Right atrium auricular region (tissue), 2 donors: ENCODE results near the gene TRIM66. TPM values are rescaled to one million over a fixed set of nuclear protein-coding genes. Genes with fewer than 3 reads are reported as not detected.

Experiments
- DNase-seq: peaks from one replicate; pipeline ENCODE4 v3.0.0-alpha.2; 2019; ENCODE audit warnings: low spot score
- H3K27ac ChIP-seq, 2 donors: fragments of 200-600 bp; sonication (generic); 1 replicate in 1 of 2; 2 replicates in 1 of 2; pipeline ENCODE4 v1.5.1; 2016 to 2019
- H3K27me3 ChIP-seq, 2 donors: fragments of 200-600 bp; sonication (generic); one replicate each; pipeline versions ENCODE4 v1.5.1 to v1.6.0; 2017 to 2019
- H3K36me3 ChIP-seq: fragments of 200-600 bp; sonication (generic); one replicate; pipeline ENCODE4 v1.5.1; 2016
- H3K4me1 ChIP-seq, 2 donors: fragments of 200-600 bp; sonication (generic); one replicate each; pipeline versions ENCODE4 v1.5.1 to v1.6.0; 2017 to 2019
- H3K4me3 ChIP-seq, 2 donors: fragments of 200-600 bp; sonication (generic); 1 replicate in 1 of 2; 2 replicates in 1 of 2; pipeline ENCODE4 v1.5.1; 2017 to 2019; ENCODE audit warnings: mild to moderate bottlenecking in 1 of 2, moderate library complexity in 1 of 2
- H3K9me3 ChIP-seq, 2 donors: fragments of 200-600 bp; sonication (generic); one replicate each; pipeline ENCODE4 v1.5.1; 2019
- total RNA-seq, 2 donors: library from RNA; depleted of rRNA; stranded (reverse); fragments of >200 nt; gene quantifications; one replicate each; pipeline ENCODE4 v1.1.0, GENCODE V29; 2016
- TF ChIP-seq, protein P1 (sequence below), 2 donors: fragments of 200-600 bp; sonication (generic); IDR thresholded peaks; one replicate each; pipeline ENCODE4 v1.5.1; 2019; ENCODE audit warnings: antibody characterized with exemption in 2 of 2

The TRIM66 gene
- total RNA-seq, 2 donors from 2014 or later = 0.56 to 3.7 TPM

DNA sequence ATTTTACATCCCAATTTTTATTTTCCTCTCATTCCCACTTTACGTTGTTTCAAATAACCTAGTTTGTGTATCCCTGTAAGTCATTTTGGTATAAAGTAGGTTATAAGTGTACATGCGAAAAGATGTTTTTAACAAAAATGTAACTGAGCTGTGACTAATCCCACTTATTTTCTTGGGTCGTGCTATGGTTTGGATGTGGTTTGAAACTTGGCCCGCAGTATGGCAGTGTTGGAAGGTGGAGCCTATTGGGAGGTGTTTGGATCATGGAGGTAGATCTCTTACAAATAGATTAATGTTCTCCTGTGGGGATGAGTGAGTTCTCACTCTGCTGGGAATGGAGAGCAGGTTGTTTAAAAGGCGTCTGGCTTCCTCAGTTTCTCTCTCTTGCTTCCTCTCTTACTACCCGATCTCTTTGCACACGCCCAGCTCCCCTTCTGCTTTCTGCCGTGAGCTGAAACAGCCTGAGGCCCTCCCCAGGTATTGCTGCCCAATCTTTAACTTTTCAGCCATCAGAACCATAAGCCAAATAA, 7.3 kb upstream of the TRIM66 start:
- H3K36me3 ChIP-seq = peaks cover 64% of the 10 kb centered on the region
- peaks cover 0 to 14% of the 10 kb centered on the region in 2 donors for H3K4me1 ChIP-seq
- no peak overlapping the region for H3K4me3 ChIP-seq
- no peak overlapping the region for H3K27ac ChIP-seq
- no peak for DNase-seq
- no peaks in the 10 kb centered on the region for H3K9me3 ChIP-seq
- TF ChIP-seq, protein P1, sequence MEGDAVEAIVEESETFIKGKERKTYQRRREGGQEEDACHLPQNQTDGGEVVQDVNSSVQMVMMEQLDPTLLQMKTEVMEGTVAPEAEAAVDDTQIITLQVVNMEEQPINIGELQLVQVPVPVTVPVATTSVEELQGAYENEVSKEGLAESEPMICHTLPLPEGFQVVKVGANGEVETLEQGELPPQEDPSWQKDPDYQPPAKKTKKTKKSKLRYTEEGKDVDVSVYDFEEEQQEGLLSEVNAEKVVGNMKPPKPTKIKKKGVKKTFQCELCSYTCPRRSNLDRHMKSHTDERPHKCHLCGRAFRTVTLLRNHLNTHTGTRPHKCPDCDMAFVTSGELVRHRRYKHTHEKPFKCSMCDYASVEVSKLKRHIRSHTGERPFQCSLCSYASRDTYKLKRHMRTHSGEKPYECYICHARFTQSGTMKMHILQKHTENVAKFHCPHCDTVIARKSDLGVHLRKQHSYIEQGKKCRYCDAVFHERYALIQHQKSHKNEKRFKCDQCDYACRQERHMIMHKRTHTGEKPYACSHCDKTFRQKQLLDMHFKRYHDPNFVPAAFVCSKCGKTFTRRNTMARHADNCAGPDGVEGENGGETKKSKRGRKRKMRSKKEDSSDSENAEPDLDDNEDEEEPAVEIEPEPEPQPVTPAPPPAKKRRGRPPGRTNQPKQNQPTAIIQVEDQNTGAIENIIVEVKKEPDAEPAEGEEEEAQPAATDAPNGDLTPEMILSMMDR (IDR thresholded peaks at IDR 0.05) = no peak
- no peaks in the 10 kb centered on the region for H3K27me3 ChIP-seq

DNA sequence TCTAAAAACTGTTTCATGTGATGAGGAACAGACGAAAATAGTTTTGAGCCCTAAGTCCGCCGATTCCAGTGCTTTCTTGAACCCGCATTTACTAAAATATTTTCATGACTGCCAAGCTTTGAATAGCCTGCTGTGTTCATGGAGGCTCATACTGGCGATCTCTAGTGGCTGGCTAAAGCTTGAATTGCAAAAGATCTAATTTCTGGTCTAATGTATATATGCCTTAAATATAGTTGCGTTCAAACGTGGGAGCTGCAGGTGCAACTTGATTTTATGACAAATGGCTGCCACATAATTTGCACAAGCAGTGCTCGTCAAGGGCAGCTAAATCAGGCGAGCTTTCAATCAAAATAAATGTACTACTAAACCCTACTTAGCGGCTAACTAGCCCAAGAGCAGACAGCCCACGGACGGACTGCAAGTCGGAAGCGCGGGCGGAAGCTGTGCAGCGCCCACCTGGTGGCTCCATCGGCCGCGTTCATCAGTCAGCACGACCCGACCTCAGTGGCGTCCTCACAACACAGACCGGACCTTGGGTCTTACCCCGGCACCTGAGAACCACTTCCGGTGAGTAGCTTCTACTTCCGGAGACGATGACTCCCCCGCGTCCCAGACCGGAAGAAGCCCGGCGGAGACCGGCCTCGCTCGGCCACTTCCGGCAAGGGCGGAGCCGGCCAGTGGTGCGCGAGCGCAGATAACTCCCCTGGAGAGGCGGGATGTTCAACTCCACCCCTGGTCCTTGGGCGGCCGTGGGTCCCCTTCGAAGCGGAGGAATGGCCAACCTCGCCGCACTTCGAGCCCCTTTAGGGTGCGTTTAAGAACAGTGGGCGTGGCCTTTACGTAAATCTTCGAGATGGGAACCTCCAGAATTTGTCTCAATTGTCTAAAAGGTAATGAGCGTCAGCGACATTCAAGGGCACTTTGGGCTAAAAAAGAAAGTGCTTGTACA, 6.2 kb upstream of the TRIM66 start:
- Histone ChIP-seq H3K4me3 (peak overlapping the region; percentile 52 to 55), H3K27me3 (no peaks in the 10 kb centered on the region), H3K9me3 (no peaks in the 10 kb centered on the region), H3K36me3 (peaks cover 63% of the 10 kb centered on the region), H3K27ac (peak overlapping the region; percentile 76 to 89), H3K4me1 (peaks cover 0 to 25% of the 10 kb centered on the region in 2 donors)
- peak; percentile 94 for DNase-seq
- TF ChIP-seq, protein P1 (IDR thresholded peaks at IDR 0.05) = peak in 1 of 2 donors; percentile 63

DNA sequence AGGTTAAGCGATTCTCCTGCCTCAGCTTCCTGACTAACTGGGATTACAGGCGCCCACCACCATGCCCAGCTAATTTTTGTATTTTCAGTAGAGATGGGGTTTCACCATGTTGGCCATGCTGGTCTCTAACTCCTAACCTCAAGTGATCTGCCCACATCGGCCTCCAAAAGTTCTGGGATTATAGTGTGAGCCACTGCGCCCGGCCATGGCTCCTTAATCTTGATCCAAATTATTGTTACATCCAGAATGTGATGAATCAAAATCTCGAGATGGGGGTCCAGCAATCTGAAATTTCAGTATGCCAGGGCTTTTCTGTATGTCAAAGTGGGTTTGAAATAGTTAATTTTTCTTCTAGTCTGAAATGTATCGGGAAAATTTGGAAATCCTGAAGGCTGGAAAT, 3.9 kb upstream of the TRIM66 start:
- H3K9me3 ChIP-seq = no peaks in the 10 kb centered on the region
- peak; percentile 54 for DNase-seq
- H3K36me3 ChIP-seq = peaks cover 39% of the 10 kb centered on the region
- H3K27me3 ChIP-seq = no peaks in the 10 kb centered on the region
- H3K4me1 ChIP-seq = peaks cover 0 to 38% of the 10 kb centered on the region in 2 donors
- TF ChIP-seq, protein P1 (IDR thresholded peaks at IDR 0.05) = no peak
- H3K27ac ChIP-seq = no peak overlapping the region
- no peak overlapping the region for H3K4me3 ChIP-seq

DNA sequence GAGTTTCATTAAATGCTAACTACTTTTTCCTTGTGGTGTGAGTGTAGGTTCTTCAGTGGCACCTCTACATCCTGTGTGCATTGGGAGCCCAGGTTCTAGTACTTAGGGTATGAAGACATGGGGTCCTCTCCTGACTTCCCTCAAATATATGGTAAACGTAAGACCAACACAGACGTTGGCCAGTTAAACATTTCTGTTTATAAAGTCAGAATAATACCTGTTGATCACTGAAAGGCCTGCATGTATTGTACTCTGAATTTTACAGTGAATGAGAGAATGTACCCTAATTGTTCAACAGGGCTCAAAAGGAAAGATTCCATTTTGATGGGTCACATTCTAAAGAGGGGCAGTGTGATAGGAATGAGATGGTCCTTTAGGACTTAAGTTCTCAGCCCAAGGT, 3.4 kb upstream of the TRIM66 start:
- no peaks in the 10 kb centered on the region for H3K27me3 ChIP-seq
- DNase-seq = no peak
- H3K4me1 ChIP-seq = peaks cover 0 to 38% of the 10 kb centered on the region in 2 donors
- no peak overlapping the region for H3K4me3 ChIP-seq
- H3K36me3 ChIP-seq = peaks cover 38% of the 10 kb centered on the region
- H3K27ac ChIP-seq = no peak overlapping the region
- no peaks in the 10 kb centered on the region for H3K9me3 ChIP-seq
- TF ChIP-seq, protein P1 (IDR thresholded peaks at IDR 0.05) = no peak

DNA sequence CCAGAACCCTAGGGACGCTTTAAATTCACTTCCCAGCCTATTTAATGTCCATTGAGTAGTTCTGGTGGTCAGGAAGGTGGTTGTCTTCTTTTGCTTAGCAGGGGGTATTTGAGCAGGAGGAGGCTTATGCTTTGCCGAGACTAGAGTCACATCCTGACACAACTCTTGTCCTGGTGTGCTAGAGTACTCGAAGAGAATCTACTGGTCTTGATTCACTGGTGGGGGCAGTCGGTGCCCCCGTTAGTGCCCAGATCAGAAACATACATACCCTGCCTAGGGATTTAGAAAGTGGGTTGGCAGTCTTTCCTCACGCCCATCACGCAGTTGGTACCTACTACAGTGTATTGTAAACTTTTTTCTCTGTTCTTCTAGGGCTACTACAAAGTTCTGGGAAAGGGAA, 2.8 kb upstream of the TRIM66 start:
- Histone ChIP-seq H3K4me3 (no peak overlapping the region), H3K27ac (no peak overlapping the region), H3K4me1 (peaks cover 0 to 38% of the 10 kb centered on the region in 2 donors), H3K36me3 (peaks cover 38% of the 10 kb centered on the region), H3K9me3 (no peaks in the 10 kb centered on the region), H3K27me3 (no peaks in the 10 kb centered on the region)
- DNase-seq = no peak
- TF ChIP-seq, protein P1 (IDR thresholded peaks at IDR 0.05) = no peak
